GM12878 (cell line): ENCODE measurements around the gene RPL27. TPM values are rescaled to one million over a fixed set of nuclear protein-coding genes. Genes with fewer than 3 reads are reported as not detected.

ENCODE experiments used
- ATAC-seq: fragments of 200-7000 bp; cut with Tn5 transposase; 3 replicates; pipeline ENCODE4 v1.9.1; 2020; ENCODE audit warnings: mild to moderate bottlenecking, moderate library complexity
- BruUV-seq: library from RNA; stranded (reverse); fragments of 400-500 nt; replicated peaks from 2 replicates; lab custom pipeline; 2021; lab: Mats Ljungman, UMichigan
- CTCF ChIA-PET: fragments of 300-600 bp; sonication (Branson Sonifier 250); formaldehyde crosslinking; extraction: SDS; loops from one replicate; lab custom pipeline; 2021; ENCODE audit warnings: inconsistent platforms; lab: Yijun Ruan, JAX
- POLR2A ChIA-PET: fragments of 350-600 bp; formaldehyde crosslinking; extraction: SDS; loops from one replicate; lab custom pipeline; 2021; ENCODE audit warnings: inconsistent platforms; lab: Charles Lee
- RAD21 ChIA-PET: fragments of 300-600 bp; sonication (Branson Sonifier 250); formaldehyde crosslinking; loops from one replicate; lab custom pipeline; 2023; ENCODE audit warnings: antibody characterized with exemption; ENCODE audit not compliant: unreplicated experiment; lab: Charles Lee
- SMC1A ChIA-PET: fragments of 300-600 bp; sonication (Branson Sonifier 250); formaldehyde crosslinking; loops from one replicate; lab custom pipeline; 2023; ENCODE audit not compliant: unreplicated experiment, uncharacterized antibody; lab: Charles Lee
- DNase-seq: peaks from one replicate; pipeline ENCODE4 v3.0.0-alpha.2; 2011; ENCODE audit warnings: low read depth, low spot score
- FAIRE-seq: peaks from 3 replicates; lab custom pipeline; 2011; peaks lifted over from hg19 to GRCh38; lab: Jason Lieb, UNC
- H2AFZ ChIP-seq: 2 replicates; pipeline ENCODE4 v1.6.0; 2011; ENCODE audit warnings: low read depth, low read length, control low read depth; ENCODE audit not compliant: control insufficient read depth
- H3K27ac ChIP-seq: 2 replicates; pipeline ENCODE4 v1.5.1; 2011; ENCODE audit warnings: control low read depth; ENCODE audit not compliant: control insufficient read depth, insufficient read depth
- H3K27me3 ChIP-seq, 2 experiments: replicated peaks in 1 of 2; 2 replicates each; pipeline versions ENCODE4 v1.6.0 to v1.6.1; 2011; ENCODE audit warnings: low read length in 1 of 2; ENCODE audit not compliant: control insufficient read depth in 2 of 2, insufficient read depth in 2 of 2
- H3K36me3 ChIP-seq, 2 experiments: 2 replicates each; pipeline ENCODE4 v1.5.1; 2011; ENCODE audit warnings: low read length in 1 of 2; ENCODE audit not compliant: control insufficient read depth in 2 of 2, insufficient read depth in 2 of 2
- H3K4me1 ChIP-seq: 2 replicates; pipeline ENCODE4 v1.6.1; 2011; ENCODE audit warnings: mild to moderate bottlenecking, low read length, moderate library complexity, mixed read lengths; ENCODE audit not compliant: control insufficient read depth, insufficient read depth
- H3K4me2 ChIP-seq: 2 replicates; pipeline ENCODE4 v1.6.0; 2011; ENCODE audit warnings: control low read depth; ENCODE audit not compliant: control insufficient read depth, insufficient read depth
- H3K4me3 ChIP-seq: fragments of 200-600 bp; sonication (generic); 2 replicates; pipeline ENCODE4 v1.5.1; 2016
- H3K79me2 ChIP-seq: 2 replicates; pipeline ENCODE4 v1.6.0; 2011; ENCODE audit warnings: low read length; ENCODE audit not compliant: control insufficient read depth, insufficient read depth
- H3K9ac ChIP-seq: 2 replicates; pipeline ENCODE4 v1.8.0; 2011; ENCODE audit warnings: low read length, control low read depth, mixed read lengths; ENCODE audit not compliant: control insufficient read depth, insufficient read depth
- H3K9me3 ChIP-seq: replicated peaks from 3 replicates; pipeline ENCODE4 v1.5.1; 2011; ENCODE audit warnings: mild to moderate bottlenecking, low read length; ENCODE audit not compliant: control insufficient read depth, insufficient read depth
- H4K20me1 ChIP-seq: 2 replicates; pipeline ENCODE4 v1.6.0; 2011; ENCODE audit not compliant: control insufficient read depth, insufficient read depth
- GATAD2B ChIP-seq: fragments of 450-650 bp; conservative IDR thresholded peaks from 2 replicates; pipeline ENCODE4 v1.6.1; 2017; ENCODE audit warnings: low read depth, mild to moderate bottlenecking, moderate library complexity
- HDAC6 ChIP-seq: fragments of 200-600 bp; sonication (generic); IDR thresholded peaks from one replicate; pipeline ENCODE4 v1.8.0; 2017; ENCODE audit warnings: antibody characterized with exemption; ENCODE audit not compliant: unreplicated experiment
- MTA2 ChIP-seq: fragments of 450-650 bp; IDR thresholded peaks from 2 replicates; pipeline ENCODE4 v1.6.1; 2016; ENCODE audit warnings: low read depth, mild to moderate bottlenecking, moderate library complexity
- NFIC ChIP-seq: IDR thresholded peaks from 2 replicates; pipeline ENCODE4 v1.6.1; 2012; ENCODE audit warnings: low read depth, mild to moderate bottlenecking, inconsistent platforms, low read length, moderate library complexity
- POLR2AphosphoS2 ChIP-seq: IDR thresholded peaks from 2 replicates; pipeline ENCODE4 v1.6.1; 2011; ENCODE audit warnings: low read depth, mild to moderate bottlenecking, low read length, improper control_type of control experiment, moderate library complexity
- POLR2AphosphoS5 ChIP-seq: IDR thresholded peaks from 2 replicates; pipeline ENCODE4 v1.6.1; 2011; ENCODE audit warnings: mild to moderate bottlenecking, low read length, inconsistent platforms
- RFX5 ChIP-seq: IDR thresholded peaks from 2 replicates; pipeline ENCODE4 v1.6.1; 2011; ENCODE audit warnings: low read depth, low read length, improper control_type of control experiment
- YY1 ChIP-seq: IDR thresholded peaks from 2 replicates; pipeline ENCODE4 v1.6.1; 2011; ENCODE audit warnings: low read depth, mild to moderate bottlenecking, low read length
- ZNF24 ChIP-seq: fragments of 450-650 bp; IDR thresholded peaks from 2 replicates; pipeline ENCODE4 v1.6.1; 2017; ENCODE audit warnings: antibody characterized with exemption, mild to moderate bottlenecking
- ZNF622 ChIP-seq: fragments of 450-650 bp; IDR thresholded peaks from 2 replicates; pipeline ENCODE4 v1.6.1; 2017; ENCODE audit warnings: mild to moderate bottlenecking, inconsistent platforms
- ZZZ3 ChIP-seq: IDR thresholded peaks from 2 replicates; pipeline ENCODE4 v1.6.1; 2011; ENCODE audit warnings: low read depth; ENCODE audit not compliant: control insufficient read depth, insufficient read length
- WGBS: methylation state at CpG from one replicate; pipeline ENCODE4 v1.1.6; 2016; ENCODE audit warnings: low lambda C conversion rate; ENCODE audit not compliant: insufficient replicate concordance, insufficient coverage; ENCODE audit errors: missing lambda C conversion rate; 5-methylcytosine and 5-hydroxymethylcytosine counted together
- in situ Hi-C: fragments of 300-500 bp; cut with MboI; formaldehyde crosslinking; loops from 9 replicates; pipeline ENCODE4 v1.14.3; 2018; ENCODE audit warnings: mixed read lengths
- intact Hi-C: fragments of 100-400 bp; cut with micrococcal nuclease; formaldehyde crosslinking; loops from one replicate; pipeline ENCODE4 v1.14.2; 2022; ENCODE audit not compliant: unreplicated experiment
- polyA plus RNA-seq, 11 experiments: library from polyadenylated mRNA; depleted of rRNA in 4 of 11; unstranded in 6 of 11; stranded (reverse) in 5 of 11; fragments of >200 nt; fragmentation: Nextera tagmentation in 4 of 11; fragmentation: Illumina TruSeq in 1 of 11; extraction: Ambion mirVana in 4 of 11; extraction: Trizol in 1 of 11; gene quantifications; 1 replicate in 1 of 11; 2 replicates in 10 of 11; pipeline versions ENCODE4 v1.2.1 to v1.2.3, GENCODE V29; 2011 to 2016; ENCODE audit warnings: inconsistent platforms in 2 of 11, missing spikeins in 2 of 11, low read depth in 1 of 11
- total RNA-seq, 4 experiments: library from RNA; depleted of rRNA in 3 of 4; stranded (reverse); fragments of >200 nt in 3 of 4; fragmentation: Illumina TruSeq in 1 of 4; extraction: Trizol in 1 of 4; gene quantifications; 2 replicates each; pipeline versions ENCODE4 v1.2.1 to v1.2.3, GENCODE V29; 2013 to 2021
- TF ChIP-seq, protein P1 (sequence below): fragments of 450-650 bp; IDR thresholded peaks from 2 replicates; pipeline ENCODE4 v1.6.1; 2017; ENCODE audit warnings: antibody characterized with exemption, mild to moderate bottlenecking, moderate library complexity
- TF ChIP-seq, protein P2 (sequence below): IDR thresholded peaks from 2 replicates; pipeline ENCODE4 v1.6.1; 2011; ENCODE audit warnings: low read depth, mild to moderate bottlenecking, low read length, moderate library complexity, borderline replicate concordance; ENCODE audit errors: extremely low read depth
- TF ChIP-seq, protein P3 (sequence below): fragments of 150-350 bp; IDR thresholded peaks from 2 replicates; pipeline ENCODE4 v1.6.1; 2014; ENCODE audit warnings: mild to moderate bottlenecking, low read depth, low read length
- TF ChIP-seq, protein P4 (sequence below): IDR thresholded peaks from 2 replicates; pipeline ENCODE4 v1.6.1; 2011; ENCODE audit warnings: mild to moderate bottlenecking, low read depth, low read length, moderate library complexity; ENCODE audit not compliant: insufficient replicate concordance
- TF ChIP-seq, protein P5 (sequence below): IDR thresholded peaks from 2 replicates; pipeline ENCODE4 v1.6.1; 2012; ENCODE audit warnings: low read depth, low read length, improper control_type of control experiment

RPL27 gene
- total and polyA plus RNA-seq, 10 of the 15 experiments (the other 5 are each of a cell fraction or from before 2014, with no cell fraction given), result 1,748 to 6,934 (median 3,779) TPM

DNA sequence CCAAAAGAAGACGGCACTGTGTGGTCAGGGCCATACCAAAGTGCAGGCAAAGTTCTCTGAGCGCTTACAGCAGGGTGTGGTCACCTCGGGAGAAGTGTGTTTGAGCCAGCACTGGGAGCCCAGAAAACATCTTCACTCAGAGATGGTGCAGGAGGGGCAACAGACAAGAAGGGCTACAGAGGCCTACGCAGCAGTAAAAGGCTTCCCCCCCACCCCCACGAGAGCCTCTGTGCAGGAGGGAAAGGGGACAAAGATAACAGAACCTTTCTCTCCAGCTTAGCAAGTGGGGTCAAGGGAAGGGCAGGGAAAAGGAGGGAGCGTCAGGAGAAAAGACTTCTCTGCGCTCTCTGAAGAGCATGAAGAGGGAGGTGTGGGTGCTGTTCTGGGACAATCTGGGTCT lies 21.2 kb downstream of the RPL27 start (continued):
- TF ChIP-seq, protein P1, sequence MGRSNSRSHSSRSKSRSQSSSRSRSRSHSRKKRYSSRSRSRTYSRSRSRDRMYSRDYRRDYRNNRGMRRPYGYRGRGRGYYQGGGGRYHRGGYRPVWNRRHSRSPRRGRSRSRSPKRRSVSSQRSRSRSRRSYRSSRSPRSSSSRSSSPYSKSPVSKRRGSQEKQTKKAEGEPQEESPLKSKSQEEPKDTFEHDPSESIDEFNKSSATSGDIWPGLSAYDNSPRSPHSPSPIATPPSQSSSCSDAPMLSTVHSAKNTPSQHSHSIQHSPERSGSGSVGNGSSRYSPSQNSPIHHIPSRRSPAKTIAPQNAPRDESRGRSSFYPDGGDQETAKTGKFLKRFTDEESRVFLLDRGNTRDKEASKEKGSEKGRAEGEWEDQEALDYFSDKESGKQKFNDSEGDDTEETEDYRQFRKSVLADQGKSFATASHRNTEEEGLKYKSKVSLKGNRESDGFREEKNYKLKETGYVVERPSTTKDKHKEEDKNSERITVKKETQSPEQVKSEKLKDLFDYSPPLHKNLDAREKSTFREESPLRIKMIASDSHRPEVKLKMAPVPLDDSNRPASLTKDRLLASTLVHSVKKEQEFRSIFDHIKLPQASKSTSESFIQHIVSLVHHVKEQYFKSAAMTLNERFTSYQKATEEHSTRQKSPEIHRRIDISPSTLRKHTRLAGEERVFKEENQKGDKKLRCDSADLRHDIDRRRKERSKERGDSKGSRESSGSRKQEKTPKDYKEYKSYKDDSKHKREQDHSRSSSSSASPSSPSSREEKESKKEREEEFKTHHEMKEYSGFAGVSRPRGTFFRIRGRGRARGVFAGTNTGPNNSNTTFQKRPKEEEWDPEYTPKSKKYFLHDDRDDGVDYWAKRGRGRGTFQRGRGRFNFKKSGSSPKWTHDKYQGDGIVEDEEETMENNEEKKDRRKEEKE, result no peak
- TF ChIP-seq MTA2 (no peak), POLR2AphosphoS5 (no peak), POLR2AphosphoS2 (no peak)
- TF ChIP-seq, protein P2, sequence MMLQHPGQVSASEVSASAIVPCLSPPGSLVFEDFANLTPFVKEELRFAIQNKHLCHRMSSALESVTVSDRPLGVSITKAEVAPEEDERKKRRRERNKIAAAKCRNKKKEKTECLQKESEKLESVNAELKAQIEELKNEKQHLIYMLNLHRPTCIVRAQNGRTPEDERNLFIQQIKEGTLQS, result no peak
- TF ChIP-seq, protein P3, sequence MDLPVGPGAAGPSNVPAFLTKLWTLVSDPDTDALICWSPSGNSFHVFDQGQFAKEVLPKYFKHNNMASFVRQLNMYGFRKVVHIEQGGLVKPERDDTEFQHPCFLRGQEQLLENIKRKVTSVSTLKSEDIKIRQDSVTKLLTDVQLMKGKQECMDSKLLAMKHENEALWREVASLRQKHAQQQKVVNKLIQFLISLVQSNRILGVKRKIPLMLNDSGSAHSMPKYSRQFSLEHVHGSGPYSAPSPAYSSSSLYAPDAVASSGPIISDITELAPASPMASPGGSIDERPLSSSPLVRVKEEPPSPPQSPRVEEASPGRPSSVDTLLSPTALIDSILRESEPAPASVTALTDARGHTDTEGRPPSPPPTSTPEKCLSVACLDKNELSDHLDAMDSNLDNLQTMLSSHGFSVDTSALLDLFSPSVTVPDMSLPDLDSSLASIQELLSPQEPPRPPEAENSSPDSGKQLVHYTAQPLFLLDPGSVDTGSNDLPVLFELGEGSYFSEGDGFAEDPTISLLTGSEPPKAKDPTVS, result no peak

DNA sequence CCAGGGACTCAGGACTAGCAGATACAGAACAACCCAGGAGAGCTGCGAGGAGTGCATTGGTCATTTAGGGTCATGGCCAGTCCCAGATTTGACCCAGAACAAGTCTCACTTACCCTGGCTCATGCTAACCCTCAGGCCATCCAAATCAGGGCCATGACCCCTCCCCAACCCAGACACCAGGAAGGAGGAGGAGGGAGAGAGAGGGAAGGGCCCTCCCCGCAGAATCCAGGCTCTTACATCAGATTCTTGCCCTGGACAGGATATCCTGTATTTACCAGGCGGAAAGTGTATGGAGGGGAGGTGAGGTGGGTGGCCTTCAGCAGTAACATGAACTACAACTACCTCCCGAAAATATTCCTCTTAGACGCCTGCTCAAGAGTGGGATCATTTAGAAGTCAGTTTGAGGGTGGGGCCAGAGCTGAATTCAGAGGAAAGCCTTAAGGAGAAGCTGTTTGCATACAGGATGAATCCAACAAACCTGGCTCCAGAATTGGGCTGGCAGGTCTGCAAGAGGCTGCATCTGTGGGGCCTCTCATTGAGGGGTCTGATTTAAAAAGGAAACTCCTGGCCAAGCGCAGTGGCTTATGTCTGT lies 21.9 kb downstream of the RPL27 start:
- ChIA-PET POLR2A (no interaction called here), SMC1A (interaction anchor here (1.2 kb wide), 1 partner anchor 13 kb away, joined by 3 read pairs; the partner anchor contains the start of gene IFI35), CTCF (no interaction called here), RAD21 (no interaction called here)
- Histone ChIP-seq H2AFZ (no peak overlapping the region), H4K20me1 (no peaks in the 10 kb centered on the region), H3K79me2 (no peaks in the 10 kb centered on the region), H3K4me1 (peaks cover 10% of the 10 kb centered on the region; the same call in 1 of the 2 replicates), H3K36me3 (no peaks in the 10 kb centered on the region), H3K9me3 (no peaks in the 10 kb centered on the region), H3K27me3 (no peaks in the 10 kb centered on the region), H3K4me3 (no peak overlapping the region), H3K27ac (no peak overlapping the region), H3K4me2 (no peak overlapping the region), H3K9ac (no peak overlapping the region)
- no TSS peak for BruUV-seq
- in situ Hi-C loops, result loop anchor here (10.0 kb wide), 1 partner anchor 195 kb away; the partner anchor contains the start of gene TMEM106A
- intact Hi-C loops, result loop anchor here (5.0 kb wide), 1 partner anchor 312 kb away; no protein-coding TSS in a partner anchor
- FAIRE-seq, result no peak
- WGBS, result 83% methylated on average over 6 of the region's 6 CpGs
- DNase-seq, result no peak
- no peak for ATAC-seq
- TF ChIP-seq GATAD2B (no peak), RFX5 (no peak), YY1 (no peak), HDAC6 (no peak), NFIC (no peak), ZNF24 (no peak), ZZZ3 (no peak), ZNF622 (no peak)
- TF ChIP-seq, protein P4, sequence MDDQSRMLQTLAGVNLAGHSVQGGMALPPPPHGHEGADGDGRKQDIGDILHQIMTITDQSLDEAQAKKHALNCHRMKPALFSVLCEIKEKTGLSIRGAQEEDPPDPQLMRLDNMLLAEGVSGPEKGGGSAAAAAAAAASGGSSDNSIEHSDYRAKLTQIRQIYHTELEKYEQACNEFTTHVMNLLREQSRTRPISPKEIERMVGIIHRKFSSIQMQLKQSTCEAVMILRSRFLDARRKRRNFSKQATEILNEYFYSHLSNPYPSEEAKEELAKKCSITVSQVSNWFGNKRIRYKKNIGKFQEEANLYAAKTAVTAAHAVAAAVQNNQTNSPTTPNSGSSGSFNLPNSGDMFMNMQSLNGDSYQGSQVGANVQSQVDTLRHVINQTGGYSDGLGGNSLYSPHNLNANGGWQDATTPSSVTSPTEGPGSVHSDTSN, result no peak
- TF ChIP-seq, protein P5, sequence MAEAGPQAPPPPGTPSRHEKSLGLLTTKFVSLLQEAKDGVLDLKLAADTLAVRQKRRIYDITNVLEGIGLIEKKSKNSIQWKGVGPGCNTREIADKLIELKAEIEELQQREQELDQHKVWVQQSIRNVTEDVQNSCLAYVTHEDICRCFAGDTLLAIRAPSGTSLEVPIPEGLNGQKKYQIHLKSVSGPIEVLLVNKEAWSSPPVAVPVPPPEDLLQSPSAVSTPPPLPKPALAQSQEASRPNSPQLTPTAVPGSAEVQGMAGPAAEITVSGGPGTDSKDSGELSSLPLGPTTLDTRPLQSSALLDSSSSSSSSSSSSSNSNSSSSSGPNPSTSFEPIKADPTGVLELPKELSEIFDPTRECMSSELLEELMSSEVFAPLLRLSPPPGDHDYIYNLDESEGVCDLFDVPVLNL, result no peak
